Thyroid gland (tissue), 4 donors: ENCODE data around the gene HDGFL2. TPM values are rescaled to one million over a fixed set of nuclear protein-coding genes. Genes with fewer than 3 reads are reported as not detected.

ENCODE experiments used
- DNase-seq, 2 donors: peaks; one replicate each; pipeline ENCODE4 v3.0.0-alpha.2; 2019
- H3K27ac ChIP-seq, 3 donors: fragments of 200-600 bp; sonication (generic); 1 replicate in 2 of 3; 2 replicates in 1 of 3; pipeline ENCODE4 v1.5.1; 2016 to 2019; ENCODE audit warnings: mild to moderate bottlenecking in 1 of 3, moderate library complexity in 1 of 3
- H3K27me3 ChIP-seq: fragments of 200-600 bp; sonication (generic); one replicate; pipeline ENCODE4 v1.5.1; 2019
- H3K36me3 ChIP-seq, 2 donors: fragments of 200-600 bp; sonication (generic); one replicate each; pipeline ENCODE4 v1.5.1; 2016 to 2019
- H3K4me1 ChIP-seq, 2 donors: fragments of 200-600 bp; sonication (generic); one replicate each; pipeline ENCODE4 v1.5.1; 2017 to 2019
- H3K4me3 ChIP-seq, 3 donors: fragments of 200-600 bp; sonication (generic); replicated peaks in 1 of 3; 1 replicate in 2 of 3; 2 replicates in 1 of 3; pipeline ENCODE4 v1.5.1; 2016; ENCODE audit warnings: mild to moderate bottlenecking in 1 of 3
- H3K9me3 ChIP-seq: fragments of 200-600 bp; sonication (generic); one replicate; pipeline ENCODE4 v1.5.1; 2017
- POLR2A ChIP-seq, 2 donors: fragments of 450-650 bp; IDR thresholded peaks; one replicate each; pipeline ENCODE4 v1.6.1; 2017; ENCODE audit warnings: antibody characterized with exemption in 2 of 2, mild to moderate bottlenecking in 2 of 2, moderate library complexity in 1 of 2
- WGBS, 2 donors: methylation state at CpG; one replicate each; pipeline ENCODE4 v1.1.5; 2017; 5-methylcytosine and 5-hydroxymethylcytosine counted together
- intact Hi-C: fragments of 100-400 bp; cut with DNase I; formaldehyde crosslinking; loops from one replicate; pipeline ENCODE4 v1.15.1; 2023
- total RNA-seq, 4 donors: library from RNA; depleted of rRNA; stranded (reverse); fragments of >200 nt; gene quantifications; one replicate each; pipeline ENCODE4 v1.2.3, GENCODE V29; 2016
- TF ChIP-seq, protein P1 (sequence below), 6 experiments: fragments of 200-600 bp in 3 of 6; fragments of 450-650 bp in 3 of 6; sonication (generic) in 3 of 6; IDR thresholded peaks; one replicate each; pipeline ENCODE4 v1.5.1; 2016 to 2019; ENCODE audit warnings: antibody characterized with exemption in 6 of 6, mild to moderate bottlenecking in 2 of 6, inconsistent platforms in 1 of 6, moderate library complexity in 1 of 6

Gene HDGFL2
- total RNA-seq, 4 donors from 2014 or later: 26.5 to 42.3 (median 28.4) TPM

DNA sequence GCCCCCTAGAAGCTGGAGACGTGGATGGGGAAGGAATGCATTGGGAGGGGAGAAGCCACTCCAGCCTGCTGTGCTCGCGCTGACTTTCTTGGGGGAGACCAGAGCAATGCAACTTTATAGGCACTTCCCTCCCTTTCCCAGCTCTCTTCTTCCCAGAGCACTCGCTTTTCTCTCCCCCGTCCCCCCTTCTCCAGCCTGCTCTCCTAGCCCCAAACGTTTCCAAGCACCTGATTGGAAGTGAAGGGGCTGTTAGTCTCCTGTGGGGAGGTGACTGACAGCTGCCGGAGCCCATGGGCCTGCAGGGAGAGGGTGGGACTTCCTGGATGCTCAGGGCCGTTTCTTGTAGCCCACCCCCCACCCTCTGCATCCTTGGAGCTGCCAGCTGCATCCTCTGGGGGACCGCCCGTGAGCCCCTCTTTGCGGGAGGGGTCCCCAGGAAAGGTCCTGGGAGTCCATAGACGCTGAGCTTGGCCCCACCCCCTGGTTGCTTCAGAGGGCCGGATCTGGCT lies 2.5 kb downstream of the HDGFL2 start:
- Histone ChIP-seq H3K4me3 (no peak overlapping the region), H3K4me1 (peaks cover 20% of the 10 kb centered on the region in 2 donors), H3K27ac (no peak overlapping the region), H3K27me3 (no peaks in the 10 kb centered on the region), H3K36me3 (peaks cover 5 to 29% of the 10 kb centered on the region in 2 donors), H3K9me3 (no peaks in the 10 kb centered on the region)
- 23 to 36% methylated on average over 10 to 12 of the region's 13 CpGs for WGBS, 2 donors
- no peak for TF ChIP-seq POLR2A (IDR thresholded peaks at IDR 0.05)
- TF ChIP-seq, protein P1, sequence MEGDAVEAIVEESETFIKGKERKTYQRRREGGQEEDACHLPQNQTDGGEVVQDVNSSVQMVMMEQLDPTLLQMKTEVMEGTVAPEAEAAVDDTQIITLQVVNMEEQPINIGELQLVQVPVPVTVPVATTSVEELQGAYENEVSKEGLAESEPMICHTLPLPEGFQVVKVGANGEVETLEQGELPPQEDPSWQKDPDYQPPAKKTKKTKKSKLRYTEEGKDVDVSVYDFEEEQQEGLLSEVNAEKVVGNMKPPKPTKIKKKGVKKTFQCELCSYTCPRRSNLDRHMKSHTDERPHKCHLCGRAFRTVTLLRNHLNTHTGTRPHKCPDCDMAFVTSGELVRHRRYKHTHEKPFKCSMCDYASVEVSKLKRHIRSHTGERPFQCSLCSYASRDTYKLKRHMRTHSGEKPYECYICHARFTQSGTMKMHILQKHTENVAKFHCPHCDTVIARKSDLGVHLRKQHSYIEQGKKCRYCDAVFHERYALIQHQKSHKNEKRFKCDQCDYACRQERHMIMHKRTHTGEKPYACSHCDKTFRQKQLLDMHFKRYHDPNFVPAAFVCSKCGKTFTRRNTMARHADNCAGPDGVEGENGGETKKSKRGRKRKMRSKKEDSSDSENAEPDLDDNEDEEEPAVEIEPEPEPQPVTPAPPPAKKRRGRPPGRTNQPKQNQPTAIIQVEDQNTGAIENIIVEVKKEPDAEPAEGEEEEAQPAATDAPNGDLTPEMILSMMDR (IDR thresholded peaks at IDR 0.05): no peak
- DNase-seq: peak; percentile 28 to 34
- intact Hi-C loops: no loop called here

GRCh38 chr19:4477034-4477801 lies 5.1 kb downstream of the HDGFL2 start:
- TF ChIP-seq, protein P1 (IDR thresholded peaks at IDR 0.05): no peak
- no peak for TF ChIP-seq POLR2A (IDR thresholded peaks at IDR 0.05)
- intact Hi-C loops: no loop called here
- no peak overlapping the region for H3K27ac ChIP-seq
- H3K27me3 ChIP-seq: no peaks in the 10 kb centered on the region
- no peak for DNase-seq
- peaks cover 17 to 20% of the 10 kb centered on the region in 2 donors for H3K4me1 ChIP-seq
- WGBS, 2 donors: 90 to 99% methylated on average over 8 to 16 of the region's 16 CpGs
- H3K4me3 ChIP-seq: no peak overlapping the region
- no peaks in the 10 kb centered on the region for H3K9me3 ChIP-seq
- peaks cover 5 to 29% of the 10 kb centered on the region in 2 donors for H3K36me3 ChIP-seq

- no peak for TF ChIP-seq POLR2A (IDR thresholded peaks at IDR 0.05)
- TF ChIP-seq, protein P1 (IDR thresholded peaks at IDR 0.05): no peak
- H3K27me3 ChIP-seq: no peaks in the 10 kb centered on the region
- no peak for DNase-seq
- intact Hi-C loops: no loop called here
- H3K36me3 ChIP-seq: peaks cover 0 to 22% of the 10 kb centered on the region in 2 donors
- no peaks in the 10 kb centered on the region for H3K4me1 ChIP-seq
- no peak overlapping the region for H3K4me3 ChIP-seq
- 94 to 95% methylated on average over 34 to 35 of the region's 35 CpGs for WGBS, 2 donors
- no peak overlapping the region for H3K27ac ChIP-seq
- H3K9me3 ChIP-seq: no peaks in the 10 kb centered on the region
Measured at GRCh38 chr19:4482721-4483364, 10.7 kb downstream of the HDGFL2 start.

GRCh38 chr19:4483385-4483784 lies 11.3 kb downstream of the HDGFL2 start:
- no peaks in the 10 kb centered on the region for H3K4me1 ChIP-seq
- H3K4me3 ChIP-seq: no peak overlapping the region
- 92 to 93% methylated on average over 19 of the region's 19 CpGs for WGBS, 2 donors
- no peaks in the 10 kb centered on the region for H3K27me3 ChIP-seq
- TF ChIP-seq, protein P1 (IDR thresholded peaks at IDR 0.05): no peak
- TF ChIP-seq POLR2A (IDR thresholded peaks at IDR 0.05): no peak
- H3K27ac ChIP-seq: no peak overlapping the region
- no peaks in the 10 kb centered on the region for H3K9me3 ChIP-seq
- DNase-seq: no peak
- intact Hi-C loops: no loop called here
- peaks cover 0 to 23% of the 10 kb centered on the region in 2 donors for H3K36me3 ChIP-seq

DNA sequence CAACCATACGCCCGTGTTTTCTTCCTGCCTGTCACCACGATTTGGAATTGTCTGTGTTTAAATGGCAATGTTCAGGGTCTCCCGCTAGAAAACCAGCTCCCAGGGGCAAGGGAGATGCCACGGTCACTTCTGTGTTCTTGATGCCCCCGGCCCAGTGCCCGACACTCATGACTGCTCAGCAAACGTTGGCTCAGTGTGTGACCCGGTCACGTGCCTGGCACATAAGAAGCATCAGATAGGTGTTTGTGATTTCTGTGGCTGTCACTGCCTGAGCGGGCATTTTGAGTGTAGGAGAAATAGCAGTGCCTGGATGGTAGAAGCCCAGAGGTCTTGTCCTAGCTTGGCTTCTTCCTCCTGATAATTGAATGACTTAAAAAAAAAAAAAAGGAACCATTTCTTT lies 15.5 kb downstream of the HDGFL2 start:
- Histone ChIP-seq H3K4me3 (no peak overlapping the region), H3K9me3 (no peaks in the 10 kb centered on the region), H3K27me3 (no peaks in the 10 kb centered on the region), H3K36me3 (peaks cover 17 to 47% of the 10 kb centered on the region in 2 donors), H3K27ac (no peak overlapping the region), H3K4me1 (no peaks in the 10 kb centered on the region)
- 86 to 89% methylated on average over 11 of the region's 11 CpGs for WGBS, 2 donors
- no peak for DNase-seq
- intact Hi-C loops: no loop called here
- no peak for TF ChIP-seq POLR2A (IDR thresholded peaks at IDR 0.05)
- TF ChIP-seq, protein P1 (IDR thresholded peaks at IDR 0.05): no peak
